ENCODE data around the gene RUFY3. TPM values are rescaled to one million over a fixed set of nuclear protein-coding genes. Genes with fewer than 3 reads are reported as not detected.

The RUFY3 gene
- total and polyA plus RNA-seq, 2 of the 4 experiments (the other 2 are of a cell fraction), result 19.6 to 28.9 TPM

GRCh38 chr4:70836081-70836480, 114.3 kb downstream of the RUFY3 start:
- Histone ChIP-seq H3K9ac (ENCODE audit: low read depth, low read length) (no peak overlapping the region), H4K20me1 (ENCODE audit: insufficient read depth, low read length) (peaks cover 46% of the 10 kb centered on the region), H3K56ac (ENCODE audit: extremely low read depth, insufficient read depth, low read length) (no peak overlapping the region), H3K14ac (replicated peaks; ENCODE audit: low read depth, low read length) (no peak overlapping the region), H3K27ac (ENCODE audit: insufficient read depth, low read length) (no peak overlapping the region), H2AK9ac (replicated peaks; ENCODE audit: low read depth, low read length, poor library complexity) (no peak overlapping the region), H3K27me3 (ENCODE audit: control insufficient read depth, insufficient read depth, low read length) (no peaks in the 10 kb centered on the region), H2BK5ac (ENCODE audit: low read depth, low read length, poor library complexity, severe bottlenecking) (no peak overlapping the region), H3K18ac (ENCODE audit: low read depth, low read length) (no peak overlapping the region), H3K4ac (ENCODE audit: low read depth, low read length) (no peak overlapping the region), H4K8ac (ENCODE audit: low read depth in 2 of 2, low read length in 2 of 2) (no peak overlapping the region), H2BK20ac (ENCODE audit: low read depth, low read length) (no peak overlapping the region), H4K91ac (ENCODE audit: insufficient read depth, low read depth, low read length) (no peak overlapping the region), H3K4me3 (ENCODE audit: insufficient read depth, low read depth, low read length) (no peak overlapping the region), H3K9me3 (ENCODE audit: control insufficient read depth, insufficient read depth, low read length) (no peaks in the 10 kb centered on the region), H4K5ac (ENCODE audit: low read depth, low read length) (no peak overlapping the region), H3K4me1 (ENCODE audit: control insufficient read depth, insufficient read depth, low read length) (peaks cover 8% of the 10 kb centered on the region), H3K9me1 (ENCODE audit: insufficient read depth, low read length) (peaks cover 10% of the 10 kb centered on the region), H2AFZ (replicated peaks; ENCODE audit: low read length, poor library complexity) (no peak overlapping the region), H3K79me1 (ENCODE audit: low read depth in 1 of 2, low read length in 2 of 2) (peaks cover 15 to 39% of the 10 kb centered on the region in 2 experiments), H3K36me3 (ENCODE audit: control insufficient read depth, insufficient read depth, low read length) (peaks cover 21% of the 10 kb centered on the region), H2AK5ac (ENCODE audit: low read depth, low read length) (no peak overlapping the region), H2BK120ac (ENCODE audit: low read depth, low read length) (no peak overlapping the region), H2BK15ac (ENCODE audit: low read depth, low read length) (no peak overlapping the region), H3K23ac (ENCODE audit: low read depth, low read length) (no peak overlapping the region), H3K4me2 (ENCODE audit: low read depth, low read length) (no peak overlapping the region)
- ATAC-seq (ENCODE audit: low read depth) (no peak), DNase-seq (no peak)
- no peak for TF ChIP-seq NFE2L2 (IDR thresholded peaks at IDR 0.05; ENCODE audit: low read depth, low read length)
- TF ChIP-seq BHLHE40 (IDR thresholded peaks at IDR 0.05; ENCODE audit: low read depth, low read length), result no peak
- TF ChIP-seq CEBPB (IDR thresholded peaks at IDR 0.05; ENCODE audit: low read depth, low read length), result no peak
- no peak for TF ChIP-seq SMC3 (IDR thresholded peaks at IDR 0.05; ENCODE audit: low read depth, low read length)
- TF ChIP-seq RCOR1 (IDR thresholded peaks at IDR 0.05; ENCODE audit: insufficient replicate concordance, low read length), result no peak
- no peak for TF ChIP-seq POLR2A (IDR thresholded peaks at IDR 0.05; ENCODE audit: low read depth, low read length)
- no peak for TF ChIP-seq MAZ (IDR thresholded peaks at IDR 0.05; ENCODE audit: borderline replicate concordance, low read depth, low read length)
- no peak for TF ChIP-seq RAD21 (IDR thresholded peaks at IDR 0.05; ENCODE audit: low read length)
- no peak for TF ChIP-seq RFX5 (IDR thresholded peaks at IDR 0.05; ENCODE audit: low read depth, low read length)
- ChIA-PET POLR2A (ENCODE audit: unreplicated experiment) (no interaction called here), CTCF (no interaction called here)
- WGBS, 2 experiments (ENCODE audit: extremely low coverage in 2 of 2, insufficient read length in 1 of 2), result no CpG with 5 or more reads among the region's 2 CpGs
- BruUV-seq (replicated peaks), result no TSS peak
- intact Hi-C loops (cut with micrococcal nuclease), result loop anchor here (5.0 kb wide), 1 partner anchor 156 kb away; the partner anchor contains the start of gene DCK
- dilution Hi-C loops (cut with HindIII; ENCODE audit: low sequenced_read_pairs, unreplicated experiment), result no loop called here
- in situ Hi-C loops (cut with MboI; ENCODE audit: low sequenced_read_pairs), result loop anchor here (10.0 kb wide), 1 partner anchor 159 kb away; the partner anchor contains the start of gene DCK

All from IMR-90 (cell line).